ENCODE measurements around the gene KCNMB3.
"Not testable (repeated sequence)": the region's sequence is repeated elsewhere in the genome, so short reads cannot be mapped to it uniquely, and the experiment has no call there.

The KCNMB3 gene

GRCh38 chr3:179240299-179240698 is 10.6 kb downstream of the KCNMB3 start:
- not testable (repeated sequence) for H3K36me3 ChIP-seq (ENCODE audit: control insufficient read depth, insufficient read depth, low read length); H3K4me3 ChIP-seq (ENCODE audit: extremely low read depth, insufficient read depth, low read length, poor library complexity, severe bottlenecking); H3K9me3 ChIP-seq (ENCODE audit: control insufficient read depth, low read length); H3K27ac ChIP-seq (ENCODE audit: low read depth, low read length, severe bottlenecking); H3K4me1 ChIP-seq (ENCODE audit: control insufficient read depth, insufficient read depth, low read length, poor library complexity, severe bottlenecking)
- 63% methylated on average over 1 of the region's 1 CpG; no CpG with 5 or more reads in 1 of the 2 experiments for WGBS, 2 experiments (ENCODE audit: insufficient coverage in 2 of 2)

GRCh38 chr3:179236669-179237301 is 14.1 kb downstream of the KCNMB3 start:
- Histone ChIP-seq H3K4me1 (ENCODE audit: control insufficient read depth, insufficient read depth, low read length, poor library complexity, severe bottlenecking) (peaks cover 3% of the 10 kb centered on the region), H3K9me3 (ENCODE audit: control insufficient read depth, low read length) (no peaks in the 10 kb centered on the region), H3K27ac (ENCODE audit: low read depth, low read length, severe bottlenecking) (no peak overlapping the region), H3K4me3 (ENCODE audit: extremely low read depth, insufficient read depth, low read length, poor library complexity, severe bottlenecking) (no peak overlapping the region), H3K36me3 (ENCODE audit: control insufficient read depth, insufficient read depth, low read length) (peaks cover 17% of the 10 kb centered on the region)
- 67% methylated on average over 1 of the region's 2 CpGs; no CpG with 5 or more reads in 1 of the 2 experiments for WGBS, 2 experiments (ENCODE audit: insufficient coverage in 2 of 2)

- peaks cover 3% of the 10 kb centered on the region for H3K4me1 ChIP-seq (ENCODE audit: control insufficient read depth, insufficient read depth, low read length, poor library complexity, severe bottlenecking)
Measured at GRCh38 chr3:179234199-179234598, 16.7 kb downstream of the KCNMB3 start.

GRCh38 chr3:179233043-179233442 is 17.9 kb downstream of the KCNMB3 start:
- Histone ChIP-seq H3K9me3 (ENCODE audit: control insufficient read depth, low read length) (no peaks in the 10 kb centered on the region), H3K4me3 (ENCODE audit: extremely low read depth, insufficient read depth, low read length, poor library complexity, severe bottlenecking) (no peak overlapping the region), H3K4me1 (ENCODE audit: control insufficient read depth, insufficient read depth, low read length, poor library complexity, severe bottlenecking) (peaks cover 3% of the 10 kb centered on the region), H3K27ac (ENCODE audit: low read depth, low read length, severe bottlenecking) (no peak overlapping the region), H3K36me3 (ENCODE audit: control insufficient read depth, insufficient read depth, low read length) (peaks cover 40% of the 10 kb centered on the region)
- 90 to 94% methylated on average over 2 of the region's 3 CpGs for WGBS, 2 experiments (ENCODE audit: insufficient coverage in 2 of 2)

More at GRCh38 chr3:179234199-179234598, 16.7 kb downstream of the KCNMB3 start:
- Histone ChIP-seq H3K27ac (ENCODE audit: low read depth, low read length, severe bottlenecking) (no peak overlapping the region), H3K9me3 (ENCODE audit: control insufficient read depth, low read length) (no peaks in the 10 kb centered on the region), H3K36me3 (ENCODE audit: control insufficient read depth, insufficient read depth, low read length) (peaks cover 37% of the 10 kb centered on the region), H3K4me3 (ENCODE audit: extremely low read depth, insufficient read depth, low read length, poor library complexity, severe bottlenecking) (no peak overlapping the region)
- 100% methylated on average over 1 of the region's 4 CpGs; no CpG with 5 or more reads in 1 of the 2 experiments for WGBS, 2 experiments (ENCODE audit: insufficient coverage in 2 of 2)

- Histone ChIP-seq H3K36me3 (ENCODE audit: control insufficient read depth, insufficient read depth, low read length) (peaks cover 34% of the 10 kb centered on the region), H3K4me3 (ENCODE audit: extremely low read depth, insufficient read depth, low read length, poor library complexity, severe bottlenecking) (no peak overlapping the region), H3K9me3 (ENCODE audit: control insufficient read depth, low read length) (no peaks in the 10 kb centered on the region), H3K4me1 (ENCODE audit: control insufficient read depth, insufficient read depth, low read length, poor library complexity, severe bottlenecking) (no peaks in the 10 kb centered on the region), H3K27ac (ENCODE audit: low read depth, low read length, severe bottlenecking) (no peak overlapping the region)
- WGBS, 2 experiments (ENCODE audit: insufficient coverage in 2 of 2), result 45% methylated on average over 2 of the region's 5 CpGs; no CpG with 5 or more reads in 1 of the 2 experiments
Measured at GRCh38 chr3:179229177-179229576, 21.7 kb downstream of the KCNMB3 start.

- no peak overlapping the region for H3K4me3 ChIP-seq (ENCODE audit: extremely low read depth, insufficient read depth, low read length, poor library complexity, severe bottlenecking)
- no peaks in the 10 kb centered on the region for H3K9me3 ChIP-seq (ENCODE audit: control insufficient read depth, low read length)
- peaks cover 41% of the 10 kb centered on the region for H3K36me3 ChIP-seq (ENCODE audit: control insufficient read depth, insufficient read depth, low read length)
- WGBS, 2 experiments (ENCODE audit: insufficient coverage in 2 of 2), result 82 to 87% methylated on average over 3 of the region's 3 CpGs
- H3K27ac ChIP-seq (ENCODE audit: low read depth, low read length, severe bottlenecking), result no peak overlapping the region
- no peaks in the 10 kb centered on the region for H3K4me1 ChIP-seq (ENCODE audit: control insufficient read depth, insufficient read depth, low read length, poor library complexity, severe bottlenecking)
Measured at GRCh38 chr3:179227349-179227748, 23.6 kb downstream of the KCNMB3 start.

- Histone ChIP-seq H3K4me1 (ENCODE audit: control insufficient read depth, insufficient read depth, low read length, poor library complexity, severe bottlenecking) (no peaks in the 10 kb centered on the region), H3K36me3 (ENCODE audit: control insufficient read depth, insufficient read depth, low read length) (peaks cover 28% of the 10 kb centered on the region), H3K27ac (ENCODE audit: low read depth, low read length, severe bottlenecking) (no peak overlapping the region), H3K4me3 (ENCODE audit: extremely low read depth, insufficient read depth, low read length, poor library complexity, severe bottlenecking) (no peak overlapping the region), H3K9me3 (ENCODE audit: control insufficient read depth, low read length) (no peaks in the 10 kb centered on the region)
- WGBS, 2 experiments (ENCODE audit: insufficient coverage in 2 of 2), result 100% methylated on average over 1 of the region's 1 CpG; no CpG with 5 or more reads in 1 of the 2 experiments
Measured at GRCh38 chr3:179224584-179224983, 26.3 kb downstream of the KCNMB3 start.

GRCh38 chr3:179223548-179223947 is 27.4 kb downstream of the KCNMB3 start:
- peaks cover 22% of the 10 kb centered on the region for H3K36me3 ChIP-seq (ENCODE audit: control insufficient read depth, insufficient read depth, low read length)
- H3K4me3 ChIP-seq (ENCODE audit: extremely low read depth, insufficient read depth, low read length, poor library complexity, severe bottlenecking), result no peak overlapping the region
- H3K4me1 ChIP-seq (ENCODE audit: control insufficient read depth, insufficient read depth, low read length, poor library complexity, severe bottlenecking), result no peaks in the 10 kb centered on the region
- no peaks in the 10 kb centered on the region for H3K9me3 ChIP-seq (ENCODE audit: control insufficient read depth, low read length)
- H3K27ac ChIP-seq (ENCODE audit: low read depth, low read length, severe bottlenecking), result no peak overlapping the region
- WGBS, 2 experiments (ENCODE audit: insufficient coverage in 2 of 2), result no CpG with 5 or more reads among the region's 2 CpGs

- H3K4me1 ChIP-seq (ENCODE audit: control insufficient read depth, insufficient read depth, low read length, poor library complexity, severe bottlenecking); H3K9me3 ChIP-seq (ENCODE audit: control insufficient read depth, low read length); H3K27ac ChIP-seq (ENCODE audit: low read depth, low read length, severe bottlenecking); H3K4me3 ChIP-seq (ENCODE audit: extremely low read depth, insufficient read depth, low read length, poor library complexity, severe bottlenecking): not testable (repeated sequence)
- WGBS, 2 experiments (ENCODE audit: insufficient coverage in 2 of 2), result no CpG with 5 or more reads among the region's 1 CpG
- peaks cover 20% of the 10 kb centered on the region for H3K36me3 ChIP-seq (ENCODE audit: control insufficient read depth, insufficient read depth, low read length)
Measured at GRCh38 chr3:179218213-179218612, 32.7 kb downstream of the KCNMB3 start.

- H3K36me3 ChIP-seq (ENCODE audit: control insufficient read depth, insufficient read depth, low read length), result peaks cover 23% of the 10 kb centered on the region
- not testable (repeated sequence) for H3K4me3 ChIP-seq (ENCODE audit: extremely low read depth, insufficient read depth, low read length, poor library complexity, severe bottlenecking); H3K27ac ChIP-seq (ENCODE audit: low read depth, low read length, severe bottlenecking); H3K4me1 ChIP-seq (ENCODE audit: control insufficient read depth, insufficient read depth, low read length, poor library complexity, severe bottlenecking); H3K9me3 ChIP-seq (ENCODE audit: control insufficient read depth, low read length)
- no CpG with 5 or more reads among the region's 1 CpG for WGBS, 2 experiments (ENCODE audit: insufficient coverage in 2 of 2)
Measured at GRCh38 chr3:179215550-179215949, 35.4 kb downstream of the KCNMB3 start.

- H3K4me1 ChIP-seq (ENCODE audit: control insufficient read depth, insufficient read depth, low read length, poor library complexity, severe bottlenecking), result peaks cover 9% of the 10 kb centered on the region
- H3K27ac ChIP-seq (ENCODE audit: low read depth, low read length, severe bottlenecking), result no peak overlapping the region
- H3K36me3 ChIP-seq (ENCODE audit: control insufficient read depth, insufficient read depth, low read length), result peaks cover 37% of the 10 kb centered on the region
- no peak overlapping the region for H3K4me3 ChIP-seq (ENCODE audit: extremely low read depth, insufficient read depth, low read length, poor library complexity, severe bottlenecking)
- 100% methylated on average over 1 of the region's 2 CpGs; no CpG with 5 or more reads in 1 of the 2 experiments for WGBS, 2 experiments (ENCODE audit: insufficient coverage in 2 of 2)
- H3K9me3 ChIP-seq (ENCODE audit: control insufficient read depth, low read length), result no peaks in the 10 kb centered on the region
Measured at GRCh38 chr3:179200790-179201189, 50.1 kb downstream of the KCNMB3 start.

Data from mesodermal cell (in vitro differentiated cells).